ENCODE results near the gene BACE2. TPM values are rescaled to one million over a fixed set of nuclear protein-coding genes. Genes with fewer than 3 reads are reported as not detected.

The BACE2 gene
- polyA plus RNA-seq, 1 donor (not counting 4 experiments of a cell fraction or from before 2014, with no cell fraction given), result 130 TPM

DNA sequence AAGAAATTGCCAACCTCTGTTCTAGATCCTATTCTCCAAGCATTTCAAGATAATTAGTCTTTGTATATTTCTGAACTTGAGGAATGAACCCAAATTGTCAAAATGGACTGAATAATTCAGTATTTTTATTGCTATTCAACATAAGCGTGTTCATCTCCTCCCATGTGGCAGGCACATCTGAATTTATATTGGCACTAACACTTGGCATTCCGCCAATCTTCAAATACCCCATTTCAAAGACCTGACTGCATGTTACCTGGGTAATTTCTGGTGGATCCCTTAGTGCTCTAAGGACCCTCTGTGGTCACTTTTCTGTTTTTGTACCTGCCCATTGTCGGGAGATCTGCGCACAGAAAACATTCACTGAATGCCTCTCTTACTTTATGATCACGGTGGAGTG, 66.6 kb downstream of the BACE2 start:
- H3K4me1 ChIP-seq (ENCODE audit: control insufficient read depth, extremely low read depth, insufficient read depth, low read length), result no peaks in the 10 kb centered on the region
- H3K27me3 ChIP-seq (ENCODE audit: control insufficient read depth, extremely low read depth, insufficient read depth, low read length), result no peaks in the 10 kb centered on the region
- H3K4me3 ChIP-seq (ENCODE audit: control insufficient read depth in 2 of 3, extremely low read depth in 1 of 3, insufficient read depth in 2 of 3, low read depth in 1 of 3, low read length in 3 of 3), result no peak overlapping the region
- no peak overlapping the region for H3K9ac ChIP-seq (ENCODE audit: control insufficient read depth, extremely low read depth, insufficient read depth, low read length)
- H3K36me3 ChIP-seq (ENCODE audit: control insufficient read depth in 2 of 2, extremely low read depth in 1 of 2, insufficient read depth in 2 of 2, low read length in 2 of 2), result peaks cover 12 to 20% of the 10 kb centered on the region in 2 experiments
- no peak for TF ChIP-seq EZH2 (IDR thresholded peaks at IDR 0.05; ENCODE audit: low read length)
- TF ChIP-seq, protein P1, sequence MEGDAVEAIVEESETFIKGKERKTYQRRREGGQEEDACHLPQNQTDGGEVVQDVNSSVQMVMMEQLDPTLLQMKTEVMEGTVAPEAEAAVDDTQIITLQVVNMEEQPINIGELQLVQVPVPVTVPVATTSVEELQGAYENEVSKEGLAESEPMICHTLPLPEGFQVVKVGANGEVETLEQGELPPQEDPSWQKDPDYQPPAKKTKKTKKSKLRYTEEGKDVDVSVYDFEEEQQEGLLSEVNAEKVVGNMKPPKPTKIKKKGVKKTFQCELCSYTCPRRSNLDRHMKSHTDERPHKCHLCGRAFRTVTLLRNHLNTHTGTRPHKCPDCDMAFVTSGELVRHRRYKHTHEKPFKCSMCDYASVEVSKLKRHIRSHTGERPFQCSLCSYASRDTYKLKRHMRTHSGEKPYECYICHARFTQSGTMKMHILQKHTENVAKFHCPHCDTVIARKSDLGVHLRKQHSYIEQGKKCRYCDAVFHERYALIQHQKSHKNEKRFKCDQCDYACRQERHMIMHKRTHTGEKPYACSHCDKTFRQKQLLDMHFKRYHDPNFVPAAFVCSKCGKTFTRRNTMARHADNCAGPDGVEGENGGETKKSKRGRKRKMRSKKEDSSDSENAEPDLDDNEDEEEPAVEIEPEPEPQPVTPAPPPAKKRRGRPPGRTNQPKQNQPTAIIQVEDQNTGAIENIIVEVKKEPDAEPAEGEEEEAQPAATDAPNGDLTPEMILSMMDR (optimal IDR thresholded peaks at IDR 0.05 in 1 of 3, IDR thresholded peaks at IDR 0.05 in 1 of 3, conservative IDR thresholded peaks at IDR 0.05 in 1 of 3; ENCODE audit: extremely low read depth in 1 of 3, insufficient read depth in 2 of 3, low read length in 3 of 3), result no peak
- H2AFZ ChIP-seq (ENCODE audit: control insufficient read depth, low read length), result no peak overlapping the region
- H3K4me2 ChIP-seq (ENCODE audit: control insufficient read depth, extremely low read depth, insufficient read depth, low read depth, low read length), result no peak overlapping the region
- H3K9me1 ChIP-seq (ENCODE audit: control insufficient read depth, extremely low read depth, insufficient read depth, low read length), result no peaks in the 10 kb centered on the region
- DNase-seq (ENCODE audit: low read depth, low spot score) (no peak), FAIRE-seq (no peak)
- no peaks in the 10 kb centered on the region for H3K9me3 ChIP-seq (ENCODE audit: control insufficient read depth, low read depth, low read length)
- H3K27ac ChIP-seq (ENCODE audit: control insufficient read depth, insufficient read depth, low read length), result no peak overlapping the region
- dilution Hi-C loops (cut with MboI; ENCODE audit: extremely low pct_ligation_motif_present, low sequenced_read_pairs), result no loop called here
- no peaks in the 10 kb centered on the region for H4K20me1 ChIP-seq (ENCODE audit: control insufficient read depth, extremely low read depth, insufficient read depth, low read length)
- H3K79me2 ChIP-seq (ENCODE audit: control insufficient read depth, insufficient read depth, low read length), result no peaks in the 10 kb centered on the region

DNA sequence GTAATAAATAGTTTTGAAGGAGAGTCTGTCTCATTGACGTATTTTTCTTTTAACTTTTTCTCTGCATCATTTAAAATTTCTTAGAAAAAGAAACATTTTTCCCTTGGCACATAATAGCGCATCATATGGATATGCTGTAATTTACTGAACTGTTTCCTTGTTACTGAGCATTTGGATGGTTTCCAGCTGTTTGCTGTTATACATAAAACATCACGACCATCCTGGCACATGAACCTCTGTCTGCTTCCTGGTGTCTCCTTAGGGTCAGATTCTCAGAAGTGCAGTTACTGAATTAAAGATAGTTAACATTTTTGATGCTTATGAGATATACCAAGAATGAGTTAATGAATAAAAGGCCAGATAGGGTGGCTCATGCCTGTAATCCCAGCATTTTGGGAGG, 67.2 kb downstream of the BACE2 start:
- Histone ChIP-seq H4K20me1 (ENCODE audit: control insufficient read depth, extremely low read depth, insufficient read depth, low read length) (no peaks in the 10 kb centered on the region), H3K4me2 (ENCODE audit: control insufficient read depth, extremely low read depth, insufficient read depth, low read depth, low read length) (no peak overlapping the region), H3K79me2 (ENCODE audit: control insufficient read depth, insufficient read depth, low read length) (no peaks in the 10 kb centered on the region), H3K36me3 (ENCODE audit: control insufficient read depth in 2 of 2, extremely low read depth in 1 of 2, insufficient read depth in 2 of 2, low read length in 2 of 2) (peaks cover 13 to 23% of the 10 kb centered on the region in 2 experiments), H3K4me3 (ENCODE audit: control insufficient read depth in 2 of 3, extremely low read depth in 1 of 3, insufficient read depth in 2 of 3, low read depth in 1 of 3, low read length in 3 of 3) (no peak overlapping the region), H3K27me3 (ENCODE audit: control insufficient read depth, extremely low read depth, insufficient read depth, low read length) (no peaks in the 10 kb centered on the region), H3K4me1 (ENCODE audit: control insufficient read depth, extremely low read depth, insufficient read depth, low read length) (no peaks in the 10 kb centered on the region), H3K9me3 (ENCODE audit: control insufficient read depth, low read depth, low read length) (no peaks in the 10 kb centered on the region), H3K27ac (ENCODE audit: control insufficient read depth, insufficient read depth, low read length) (no peak overlapping the region), H2AFZ (ENCODE audit: control insufficient read depth, low read length) (no peak overlapping the region), H3K9ac (ENCODE audit: control insufficient read depth, extremely low read depth, insufficient read depth, low read length) (no peak overlapping the region), H3K9me1 (ENCODE audit: control insufficient read depth, extremely low read depth, insufficient read depth, low read length) (no peaks in the 10 kb centered on the region)
- FAIRE-seq, result no peak
- dilution Hi-C loops (cut with MboI; ENCODE audit: extremely low pct_ligation_motif_present, low sequenced_read_pairs), result no loop called here
- TF ChIP-seq, protein P1 (optimal IDR thresholded peaks at IDR 0.05 in 1 of 3, IDR thresholded peaks at IDR 0.05 in 1 of 3, conservative IDR thresholded peaks at IDR 0.05 in 1 of 3; ENCODE audit: extremely low read depth in 1 of 3, insufficient read depth in 2 of 3, low read length in 3 of 3), result no peak
- TF ChIP-seq EZH2 (IDR thresholded peaks at IDR 0.05; ENCODE audit: low read length), result no peak
- DNase-seq (ENCODE audit: low read depth, low spot score), result no peak

Data from keratinocyte (primary cell).